ENCODE results near the gene CLRN2. TPM values are rescaled to one million over a fixed set of nuclear protein-coding genes. Genes with fewer than 3 reads are reported as not detected.

Gene CLRN2
- total RNA-seq, 1 donor = not detected

DNA sequence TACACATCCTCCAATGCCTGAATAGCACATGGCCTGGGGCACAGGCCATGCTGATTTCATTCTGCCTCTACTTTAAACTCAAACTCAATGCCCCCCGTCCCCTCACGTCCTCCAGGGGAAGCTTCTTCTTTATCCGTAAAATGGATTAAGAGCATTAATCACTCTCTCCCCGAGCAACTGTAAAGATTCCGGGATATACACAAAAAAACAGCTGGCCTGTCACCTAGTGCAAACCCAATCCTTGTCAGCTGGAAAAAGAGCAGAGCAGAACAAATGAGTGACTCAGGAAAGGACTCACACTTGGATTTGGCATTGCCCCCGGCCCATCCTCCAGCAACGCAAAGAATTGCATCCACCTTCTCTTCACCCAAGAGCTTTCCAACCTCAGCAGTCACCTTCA is 10.9 kb upstream of the CLRN2 start:
- H3K4me2 ChIP-seq (ENCODE audit: insufficient read depth, low read length) = no peak overlapping the region
- peaks cover 2% of the 10 kb centered on the region for H3K79me2 ChIP-seq (ENCODE audit: insufficient read depth, low read length)
- no peaks in the 10 kb centered on the region for H3K27me3 ChIP-seq (ENCODE audit: insufficient read depth, low read length)
- H3K4me3 ChIP-seq (ENCODE audit: insufficient read depth, low read length) = no peak overlapping the region
- TF ChIP-seq, protein P1, sequence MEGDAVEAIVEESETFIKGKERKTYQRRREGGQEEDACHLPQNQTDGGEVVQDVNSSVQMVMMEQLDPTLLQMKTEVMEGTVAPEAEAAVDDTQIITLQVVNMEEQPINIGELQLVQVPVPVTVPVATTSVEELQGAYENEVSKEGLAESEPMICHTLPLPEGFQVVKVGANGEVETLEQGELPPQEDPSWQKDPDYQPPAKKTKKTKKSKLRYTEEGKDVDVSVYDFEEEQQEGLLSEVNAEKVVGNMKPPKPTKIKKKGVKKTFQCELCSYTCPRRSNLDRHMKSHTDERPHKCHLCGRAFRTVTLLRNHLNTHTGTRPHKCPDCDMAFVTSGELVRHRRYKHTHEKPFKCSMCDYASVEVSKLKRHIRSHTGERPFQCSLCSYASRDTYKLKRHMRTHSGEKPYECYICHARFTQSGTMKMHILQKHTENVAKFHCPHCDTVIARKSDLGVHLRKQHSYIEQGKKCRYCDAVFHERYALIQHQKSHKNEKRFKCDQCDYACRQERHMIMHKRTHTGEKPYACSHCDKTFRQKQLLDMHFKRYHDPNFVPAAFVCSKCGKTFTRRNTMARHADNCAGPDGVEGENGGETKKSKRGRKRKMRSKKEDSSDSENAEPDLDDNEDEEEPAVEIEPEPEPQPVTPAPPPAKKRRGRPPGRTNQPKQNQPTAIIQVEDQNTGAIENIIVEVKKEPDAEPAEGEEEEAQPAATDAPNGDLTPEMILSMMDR (IDR thresholded peaks at IDR 0.05; ENCODE audit: extremely low read depth, low read depth, low read length) = no peak
- H4K20me1 ChIP-seq (ENCODE audit: insufficient read depth, low read length) = no peaks in the 10 kb centered on the region
- H3K9me3 ChIP-seq (ENCODE audit: low read depth, low read length) = no peaks in the 10 kb centered on the region
- DNase-seq (ENCODE audit: insufficient read length, low spot score, missing footprints) = no peak
- no peak overlapping the region for H3K27ac ChIP-seq (ENCODE audit: low read depth, low read length)
- no peaks in the 10 kb centered on the region for H3K4me1 ChIP-seq (ENCODE audit: insufficient read depth, low read length)
- H3K36me3 ChIP-seq (ENCODE audit: insufficient read depth, low read length) = peaks cover 45% of the 10 kb centered on the region
- no peak overlapping the region for H2AFZ ChIP-seq (ENCODE audit: low read length)

DNA sequence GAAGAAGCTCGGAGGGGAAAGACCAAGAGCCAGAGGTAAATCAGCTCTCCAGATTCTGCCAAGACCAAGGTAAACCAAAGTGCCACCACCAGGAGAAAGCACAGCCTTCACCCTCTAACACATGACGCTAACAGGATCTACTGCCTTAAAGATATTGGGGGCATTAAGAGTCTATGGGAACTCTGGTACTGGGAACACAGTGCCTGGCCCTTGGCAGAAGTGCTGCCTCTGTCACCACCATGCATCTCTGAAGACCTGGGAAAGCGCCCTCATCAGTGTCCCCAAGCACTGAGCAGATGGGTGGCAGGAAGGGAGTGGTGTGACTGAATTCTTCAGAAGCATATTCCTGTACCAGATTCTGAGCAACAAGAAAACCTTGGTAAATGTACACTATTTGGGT is 4.4 kb upstream of the CLRN2 start:
- no peak overlapping the region for H3K27ac ChIP-seq (ENCODE audit: low read depth, low read length)
- no peaks in the 10 kb centered on the region for H3K36me3 ChIP-seq (ENCODE audit: insufficient read depth, low read length)
- no peaks in the 10 kb centered on the region for H4K20me1 ChIP-seq (ENCODE audit: insufficient read depth, low read length)
- peaks cover 9% of the 10 kb centered on the region for H3K27me3 ChIP-seq (ENCODE audit: insufficient read depth, low read length)
- H3K4me1 ChIP-seq (ENCODE audit: insufficient read depth, low read length) = peaks cover 11% of the 10 kb centered on the region
- peaks cover 19% of the 10 kb centered on the region for H3K79me2 ChIP-seq (ENCODE audit: insufficient read depth, low read length)
- no peak overlapping the region for H2AFZ ChIP-seq (ENCODE audit: low read length)
- TF ChIP-seq, protein P1 (IDR thresholded peaks at IDR 0.05; ENCODE audit: extremely low read depth, low read depth, low read length) = no peak
- peak; percentile 58 for DNase-seq (ENCODE audit: insufficient read length, low spot score, missing footprints)
- H3K9me3 ChIP-seq (ENCODE audit: low read depth, low read length) = no peaks in the 10 kb centered on the region
- H3K4me3 ChIP-seq (ENCODE audit: insufficient read depth, low read length) = peak overlapping the region; percentile 80
- H3K4me2 ChIP-seq (ENCODE audit: insufficient read depth, low read length) = peak overlapping the region; percentile 88

DNA sequence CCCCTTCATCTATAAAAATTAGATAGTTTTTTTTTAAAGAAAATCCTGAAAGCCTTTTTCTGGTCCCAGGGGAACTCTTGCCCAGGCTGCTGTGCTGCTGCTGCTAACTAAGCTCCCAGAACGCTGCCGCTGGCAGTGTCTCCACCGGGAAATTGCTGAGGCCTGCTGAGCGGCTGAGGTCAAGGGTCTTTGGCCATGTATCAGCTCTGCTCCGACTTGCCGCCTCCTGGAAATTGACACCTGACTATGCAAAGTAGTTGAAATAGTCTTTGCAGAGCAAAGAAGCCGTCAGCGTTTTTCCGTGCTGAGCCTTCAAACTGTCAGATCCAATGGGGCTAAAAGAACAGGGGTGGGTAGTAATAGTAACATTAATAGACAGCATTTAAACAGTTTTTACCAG is 3.9 kb upstream of the CLRN2 start:
- H3K79me2 ChIP-seq (ENCODE audit: insufficient read depth, low read length) = peaks cover 19% of the 10 kb centered on the region
- H3K27ac ChIP-seq (ENCODE audit: low read depth, low read length) = no peak overlapping the region
- no peaks in the 10 kb centered on the region for H3K36me3 ChIP-seq (ENCODE audit: insufficient read depth, low read length)
- peaks cover 13% of the 10 kb centered on the region for H3K27me3 ChIP-seq (ENCODE audit: insufficient read depth, low read length)
- peak; percentile 81 for DNase-seq (ENCODE audit: insufficient read length, low spot score, missing footprints)
- H4K20me1 ChIP-seq (ENCODE audit: insufficient read depth, low read length) = no peaks in the 10 kb centered on the region
- H3K4me3 ChIP-seq (ENCODE audit: insufficient read depth, low read length) = peak overlapping the region; percentile 80
- TF ChIP-seq, protein P1 (IDR thresholded peaks at IDR 0.05; ENCODE audit: extremely low read depth, low read depth, low read length) = no peak
- peak overlapping the region; percentile 93 for H2AFZ ChIP-seq (ENCODE audit: low read length)
- H3K4me1 ChIP-seq (ENCODE audit: insufficient read depth, low read length) = peaks cover 11% of the 10 kb centered on the region
- no peaks in the 10 kb centered on the region for H3K9me3 ChIP-seq (ENCODE audit: low read depth, low read length)
- peak overlapping the region; percentile 88 for H3K4me2 ChIP-seq (ENCODE audit: insufficient read depth, low read length)

DNA sequence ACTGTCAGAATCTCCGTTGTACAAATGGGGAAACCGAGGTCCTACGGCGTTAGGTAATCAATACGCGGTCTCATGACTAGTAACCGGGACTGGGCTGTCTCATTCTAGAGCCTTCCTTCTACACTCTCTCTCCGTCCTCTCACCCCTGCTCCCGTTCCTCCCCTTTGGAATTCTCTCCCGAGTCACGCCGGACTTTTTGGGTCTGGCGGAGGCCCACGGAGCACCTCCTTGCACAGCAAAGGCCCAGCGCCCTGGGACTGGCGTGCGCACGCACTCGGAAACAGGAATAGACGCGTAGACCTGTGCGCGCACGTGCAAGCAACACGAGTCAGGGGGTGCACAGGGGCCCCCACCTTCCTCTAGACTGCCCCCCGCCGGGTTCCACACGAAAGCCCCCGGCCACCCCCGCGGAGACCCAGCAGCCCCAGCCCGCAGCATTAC is 3.4 kb upstream of the CLRN2 start:
- H2AFZ ChIP-seq (ENCODE audit: low read length) = peak overlapping the region; percentile 93
- H3K4me1 ChIP-seq (ENCODE audit: insufficient read depth, low read length) = peaks cover 11% of the 10 kb centered on the region
- H3K9me3 ChIP-seq (ENCODE audit: low read depth, low read length) = no peaks in the 10 kb centered on the region
- H4K20me1 ChIP-seq (ENCODE audit: insufficient read depth, low read length) = no peaks in the 10 kb centered on the region
- peak overlapping the region; percentile 88 for H3K4me2 ChIP-seq (ENCODE audit: insufficient read depth, low read length)
- H3K36me3 ChIP-seq (ENCODE audit: insufficient read depth, low read length) = no peaks in the 10 kb centered on the region
- peak overlapping the region; percentile 80 for H3K4me3 ChIP-seq (ENCODE audit: insufficient read depth, low read length)
- DNase-seq (ENCODE audit: insufficient read length, low spot score, missing footprints) = peak; percentile 75
- TF ChIP-seq, protein P1 (IDR thresholded peaks at IDR 0.05; ENCODE audit: extremely low read depth, low read depth, low read length) = no peak
- H3K27me3 ChIP-seq (ENCODE audit: insufficient read depth, low read length) = peaks cover 18% of the 10 kb centered on the region
- peaks cover 19% of the 10 kb centered on the region for H3K79me2 ChIP-seq (ENCODE audit: insufficient read depth, low read length)
- peak overlapping the region; percentile 34 for H3K27ac ChIP-seq (ENCODE audit: low read depth, low read length)
